Mucosa of descending colon (tissue), 3 donors: ENCODE results near the gene CASKIN1. TPM values are rescaled to one million over a fixed set of nuclear protein-coding genes. Genes with fewer than 3 reads are reported as not detected.

Experiments used
- ATAC-seq: fragments of 200-7000 bp; cut with Tn5 transposase; one replicate; pipeline ENCODE4 v1.9.1; 2020; ENCODE audit warnings: mild to moderate bottlenecking, moderate library complexity
- DNase-seq, 3 donors: peaks; one replicate each; pipeline ENCODE4 v3.0.0-alpha.2; 2020
- H3K36me3 ChIP-seq: fragments of 200-600 bp; one replicate; pipeline ENCODE4 v1.8.0; 2021; ENCODE audit warnings: low read depth, mild to moderate bottlenecking
- H3K4me1 ChIP-seq: fragments of 200-600 bp; one replicate; pipeline ENCODE4 v1.8.0; 2021; ENCODE audit warnings: low read depth, mild to moderate bottlenecking
- H3K4me3 ChIP-seq: fragments of 200-600 bp; one replicate; pipeline ENCODE4 v1.8.0; 2021; ENCODE audit warnings: mild to moderate bottlenecking
- H3K9me3 ChIP-seq: fragments of 200-600 bp; one replicate; pipeline ENCODE4 v1.8.0; 2021; ENCODE audit warnings: mild to moderate bottlenecking
- intact Hi-C, 2 donors: fragments of 100-400 bp; cut with DNase I in 1 of 2; cut with micrococcal nuclease in 1 of 2; formaldehyde crosslinking; loops; one replicate each; pipeline versions ENCODE4 v1.11.0 to v1.11.1; 2022; cut with DNase I, micrococcal nuclease
- total RNA-seq, 3 donors: library from RNA; stranded (reverse); fragmentation: NEBNext Ultra II Directional in 2 of 3; extraction: Animal tissue kit (Norgen Biotek cat#: 25700) in 2 of 3; gene quantifications; one replicate each; pipeline versions ENCODE4 v1.2.1 to v1.2.4, GENCODE V29; 2021 to 2023
- TF ChIP-seq, protein P1 (sequence below): fragments of 200-600 bp; IDR thresholded peaks from one replicate; pipeline ENCODE4 v1.8.0; 2022; ENCODE audit warnings: antibody characterized with exemption, mild to moderate bottlenecking
- donor health status: DM: no; HTN: no; CAD: no; lungs with moderate emphysema.
- donor health status: DM: no; HTN: no; CAD: no.
- donor health status: DM: no; HTN: yes; CAD: no.

CASKIN1 gene
- total RNA-seq, 3 donors from 2014 or later, result 0.06 to 1.5 (median 1.0) TPM

GRCh38 chr16:2151188-2152091, 45.0 kb downstream of the CASKIN1 start:
- no peaks in the 10 kb centered on the region for H3K9me3 ChIP-seq
- H3K4me1 ChIP-seq, result peaks cover 56% of the 10 kb centered on the region
- H3K4me3 ChIP-seq, result no peak overlapping the region
- peaks cover 4% of the 10 kb centered on the region for H3K36me3 ChIP-seq
- no peak for ATAC-seq
- intact Hi-C loops, result loop anchor here in 1 of 2 donors (10.0 kb wide), 1 partner anchor 127 kb away; the partner anchor contains the start of gene NHERF2
- TF ChIP-seq, protein P1, sequence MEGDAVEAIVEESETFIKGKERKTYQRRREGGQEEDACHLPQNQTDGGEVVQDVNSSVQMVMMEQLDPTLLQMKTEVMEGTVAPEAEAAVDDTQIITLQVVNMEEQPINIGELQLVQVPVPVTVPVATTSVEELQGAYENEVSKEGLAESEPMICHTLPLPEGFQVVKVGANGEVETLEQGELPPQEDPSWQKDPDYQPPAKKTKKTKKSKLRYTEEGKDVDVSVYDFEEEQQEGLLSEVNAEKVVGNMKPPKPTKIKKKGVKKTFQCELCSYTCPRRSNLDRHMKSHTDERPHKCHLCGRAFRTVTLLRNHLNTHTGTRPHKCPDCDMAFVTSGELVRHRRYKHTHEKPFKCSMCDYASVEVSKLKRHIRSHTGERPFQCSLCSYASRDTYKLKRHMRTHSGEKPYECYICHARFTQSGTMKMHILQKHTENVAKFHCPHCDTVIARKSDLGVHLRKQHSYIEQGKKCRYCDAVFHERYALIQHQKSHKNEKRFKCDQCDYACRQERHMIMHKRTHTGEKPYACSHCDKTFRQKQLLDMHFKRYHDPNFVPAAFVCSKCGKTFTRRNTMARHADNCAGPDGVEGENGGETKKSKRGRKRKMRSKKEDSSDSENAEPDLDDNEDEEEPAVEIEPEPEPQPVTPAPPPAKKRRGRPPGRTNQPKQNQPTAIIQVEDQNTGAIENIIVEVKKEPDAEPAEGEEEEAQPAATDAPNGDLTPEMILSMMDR, result no peak
- peak in 1 of 3 donors; percentile 57 for DNase-seq

GRCh38 chr16:2150418-2151187, 45.8 kb downstream of the CASKIN1 start:
- TF ChIP-seq, protein P1, result no peak
- DNase-seq (peak; percentile 57 to 83 (median 70)), ATAC-seq (peak; percentile 1)
- no peaks in the 10 kb centered on the region for H3K9me3 ChIP-seq
- intact Hi-C loops, result loop anchor here in 1 of 2 donors (10.0 kb wide), 1 partner anchor 126 kb away; the partner anchor contains the start of gene NHERF2
- H3K36me3 ChIP-seq, result peaks cover 4% of the 10 kb centered on the region
- peaks cover 56% of the 10 kb centered on the region for H3K4me1 ChIP-seq
- H3K4me3 ChIP-seq, result no peak overlapping the region

- H3K4me3 ChIP-seq, result no peak overlapping the region
- TF ChIP-seq, protein P1, result no peak
- H3K9me3 ChIP-seq, result no peaks in the 10 kb centered on the region
- peaks cover 56% of the 10 kb centered on the region for H3K4me1 ChIP-seq
- no peaks in the 10 kb centered on the region for H3K36me3 ChIP-seq
- DNase-seq, result peak in 2 of 3 donors; percentile 49 to 59
- intact Hi-C loops, result loop anchor here (10.0 kb wide), 1 partner anchor 125 kb away; the partner anchor contains the start of gene NHERF2 (in 2 of the 2)
- ATAC-seq, result no peak
These were observed 46.6 kb downstream of the CASKIN1 start for GRCh38 chr16:2149630-2150417.

DNA sequence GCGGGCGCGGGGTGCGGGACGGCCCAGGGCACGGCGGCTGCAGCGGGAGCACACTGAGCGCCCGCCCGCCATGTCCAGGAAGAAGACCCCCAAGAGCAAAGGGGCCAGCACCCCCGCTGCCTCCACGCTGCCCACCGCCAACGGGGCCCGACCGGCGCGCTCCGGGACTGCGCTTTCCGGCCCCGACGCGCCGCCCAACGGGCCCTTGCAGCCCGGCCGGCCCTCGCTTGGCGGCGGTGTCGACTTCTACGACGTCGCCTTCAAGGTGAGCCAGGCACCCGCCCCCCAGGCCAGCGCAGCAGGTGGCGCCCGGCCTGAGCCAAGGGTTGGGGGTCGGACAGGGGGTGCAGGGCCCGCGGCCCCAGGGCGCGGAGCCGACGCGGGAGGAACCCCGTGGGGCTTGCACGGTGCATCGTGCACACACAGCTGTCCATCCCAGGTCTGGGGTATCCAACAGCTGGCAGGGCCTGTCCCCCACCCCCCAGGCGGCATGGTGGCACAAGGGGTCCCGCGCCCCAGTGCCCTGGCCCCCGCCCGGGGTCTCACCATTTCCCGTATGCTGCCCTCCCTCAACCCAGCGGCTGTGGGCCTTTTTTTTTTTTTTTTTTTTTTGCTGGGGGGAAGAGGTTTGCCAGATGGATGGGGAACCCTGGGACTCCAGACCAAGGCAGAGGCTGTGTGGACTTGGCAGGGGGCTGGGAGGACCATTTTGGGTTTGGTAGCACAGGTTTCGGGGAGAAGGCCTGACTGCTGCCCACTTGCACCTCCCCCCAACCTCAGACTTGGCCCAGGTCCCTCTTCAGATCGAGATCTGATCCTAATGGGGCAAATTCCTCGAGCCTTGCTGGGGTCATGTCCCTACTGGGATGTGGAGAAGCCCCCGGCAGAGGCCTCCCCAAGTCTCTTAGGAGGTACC, 47.4 kb downstream of the CASKIN1 start:
- intact Hi-C loops, result loop anchor here in 1 of 2 donors (10.0 kb wide), 1 partner anchor 124 kb away; the partner anchor contains the start of gene NHERF2
- DNase-seq, result peak; percentile 18 to 68 (median 68)
- Histone ChIP-seq H3K36me3 (no peaks in the 10 kb centered on the region), H3K4me1 (peaks cover 51% of the 10 kb centered on the region), H3K9me3 (no peaks in the 10 kb centered on the region), H3K4me3 (no peak overlapping the region)
- TF ChIP-seq, protein P1, result no peak
- peak; percentile 2 for ATAC-seq
